Renal cortical epithelial cell (primary cell): ENCODE results near the gene TPSD1. TPM values are rescaled to one million over a fixed set of nuclear protein-coding genes. Genes with fewer than 3 reads are reported as not detected.

ENCODE experiments used
- DNase-seq: peaks from one replicate; pipeline ENCODE4 v3.0.0-alpha.2; 2011; ENCODE audit warnings: low read depth
- total RNA-seq: library from RNA; depleted of rRNA; stranded (reverse); fragments of >200 nt; gene quantifications from 2 replicates; pipeline ENCODE4 v1.2.3, GENCODE V29; 2014

Gene TPSD1
- total RNA-seq, 1 donor from 2014 or later: not detected

DNA sequence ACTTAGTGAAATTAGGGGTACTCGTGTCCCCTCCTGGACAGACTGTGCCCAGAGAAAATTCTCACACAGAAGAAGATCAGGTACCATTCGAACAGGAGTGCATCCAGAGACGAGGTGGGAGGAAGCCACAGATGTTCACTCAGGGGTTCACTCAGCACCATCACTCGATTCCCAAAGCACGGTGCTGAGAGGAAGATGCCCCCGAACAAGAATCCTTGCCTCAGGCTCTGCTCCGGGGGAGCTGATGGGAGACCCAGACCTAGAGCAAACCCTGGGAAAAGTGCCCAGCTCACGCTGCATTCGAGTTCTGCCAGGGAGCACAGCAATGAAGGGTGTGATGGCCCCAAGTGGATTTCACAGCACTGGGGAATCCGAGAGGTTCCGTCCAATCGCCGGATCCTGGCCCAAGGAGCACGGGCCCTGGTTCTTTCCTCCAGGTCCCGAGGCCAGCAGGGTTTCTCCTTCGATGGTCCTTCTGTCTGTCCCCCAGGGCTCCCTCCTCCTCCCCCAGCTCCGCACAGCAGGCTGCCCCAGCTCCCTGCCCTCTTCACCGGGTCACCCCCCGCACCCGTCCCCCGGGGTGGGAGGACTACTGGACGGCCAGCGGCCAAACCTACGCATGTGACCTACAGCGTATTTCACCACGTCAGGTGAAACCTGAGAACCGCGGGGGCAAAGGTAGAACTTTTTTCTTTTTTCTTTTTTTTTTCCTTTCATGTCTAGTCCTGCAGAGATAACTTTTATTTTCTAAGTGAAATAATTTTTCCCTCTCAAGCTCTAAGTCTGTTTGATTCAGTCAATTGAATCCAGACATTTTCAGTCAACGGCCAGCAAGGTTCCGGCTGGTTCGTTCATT, 43.4 kb downstream of the TPSD1 start:
- peak; percentile 53 for DNase-seq

DNA sequence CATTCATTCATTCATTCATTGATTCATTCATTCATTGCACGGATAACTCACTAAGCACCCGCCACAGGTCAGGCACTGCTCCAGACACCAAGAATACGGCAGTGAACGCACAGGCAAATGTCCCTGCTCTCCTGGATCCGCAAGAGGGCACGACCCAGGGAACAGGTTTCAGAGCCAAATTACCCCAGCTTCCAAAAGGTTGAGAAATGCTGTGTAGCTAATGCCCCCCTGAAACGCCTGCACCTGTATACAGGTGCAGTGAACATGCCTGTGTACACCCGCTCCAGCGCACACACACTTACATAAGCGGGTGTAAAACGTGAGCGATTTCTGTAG, 44.0 kb downstream of the TPSD1 start:
- no peak for DNase-seq

DNA sequence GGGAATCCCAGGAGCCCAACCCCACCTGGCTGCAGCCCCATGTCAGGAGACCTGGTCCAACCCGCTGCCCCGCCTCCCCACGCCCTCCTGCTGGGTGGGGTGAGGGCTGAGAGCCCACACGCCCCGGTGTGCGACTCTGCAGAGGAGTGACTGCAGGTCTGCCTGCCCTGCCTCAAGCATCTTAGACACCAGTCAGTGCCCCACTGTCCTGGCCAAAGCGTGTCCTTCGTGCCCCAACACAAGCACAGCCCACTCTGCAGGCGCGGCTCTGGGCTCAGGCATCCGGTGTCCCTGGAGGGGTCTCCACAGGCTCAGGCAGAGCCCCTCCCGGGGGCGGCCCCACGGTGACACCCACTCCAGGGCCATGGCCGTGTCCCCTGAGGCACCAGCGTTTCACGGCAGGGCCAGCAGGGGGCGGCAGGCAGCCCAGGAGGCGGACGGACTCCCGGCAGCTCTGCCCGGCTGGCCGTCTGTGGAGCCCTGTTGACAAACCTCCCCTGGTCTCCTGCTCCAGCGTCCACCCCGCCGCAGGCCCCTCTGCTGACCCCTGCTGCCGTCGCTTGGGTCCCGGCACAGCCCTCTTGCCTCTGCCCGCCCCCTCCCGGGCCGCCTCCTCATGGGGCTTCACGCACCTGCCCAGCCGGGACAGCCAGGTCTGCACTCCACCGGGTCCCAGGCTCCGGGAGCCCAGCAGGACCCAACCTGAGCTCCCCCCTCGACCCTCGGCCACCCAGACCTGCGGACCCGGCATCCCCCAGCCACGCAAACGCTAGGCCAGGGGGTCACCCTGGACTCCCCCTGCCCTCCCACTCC, 45.0 kb downstream of the TPSD1 start:
- DNase-seq: no peak

DNA sequence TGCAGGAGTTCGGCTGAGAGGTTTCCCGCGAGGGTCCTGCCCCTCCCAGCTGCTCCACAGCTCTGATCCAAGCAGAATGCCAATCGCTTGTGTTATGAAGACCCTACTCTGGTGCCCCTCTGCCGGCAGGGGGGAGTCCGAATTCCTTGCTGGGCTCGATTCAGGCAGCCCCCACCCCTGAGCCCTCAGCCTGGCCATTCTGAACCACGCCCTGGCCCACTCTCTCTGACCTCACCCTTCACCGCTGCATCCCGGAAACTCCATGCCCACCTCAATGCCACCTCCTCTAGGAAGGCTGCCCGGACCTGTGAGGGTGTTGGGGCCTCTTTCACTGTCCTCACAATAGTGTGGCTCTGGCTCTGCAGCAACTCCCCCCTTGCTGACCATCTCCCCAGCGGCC, 45.7 kb downstream of the TPSD1 start:
- no peak for DNase-seq

DNA sequence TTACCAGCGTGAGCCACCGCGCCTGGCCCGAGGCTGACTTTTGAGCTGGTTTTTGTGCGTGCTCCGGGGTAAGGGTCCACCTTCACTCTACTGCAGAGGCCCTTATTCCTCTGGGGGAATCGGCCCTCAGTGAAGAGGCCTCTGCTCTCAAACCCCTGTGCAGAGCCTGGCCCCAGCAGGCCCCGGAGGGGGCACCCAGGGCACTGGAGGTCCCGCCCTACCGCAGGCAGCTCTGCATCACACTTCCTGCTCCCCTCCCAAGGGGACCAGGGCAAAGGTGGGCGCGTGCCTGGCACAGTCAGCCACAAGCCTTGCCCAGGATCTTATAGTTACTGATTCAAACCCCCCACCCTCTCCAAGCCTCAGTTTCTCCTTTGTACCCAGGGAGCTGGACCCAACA, 50.0 kb downstream of the TPSD1 start:
- DNase-seq: no peak

DNA sequence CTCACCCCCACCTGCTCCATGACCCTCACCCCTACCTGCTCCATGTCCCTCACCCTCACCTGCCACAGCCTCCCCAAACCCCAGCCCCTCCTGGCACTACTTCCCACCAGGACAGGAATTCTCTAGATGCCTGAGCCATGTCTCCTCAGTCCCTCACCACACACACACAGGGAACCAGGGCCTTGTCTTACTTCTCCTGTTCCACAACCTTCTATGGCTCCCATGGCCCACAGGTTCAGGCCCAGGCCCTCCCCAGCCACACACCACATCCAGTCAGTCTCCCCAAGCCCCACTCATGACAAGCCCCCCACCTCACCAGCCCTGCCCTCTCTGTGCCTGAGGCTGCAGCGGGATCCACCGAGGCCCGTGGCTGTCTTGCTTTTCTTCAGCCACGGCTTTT, 50.5 kb downstream of the TPSD1 start:
- no peak for DNase-seq

DNA sequence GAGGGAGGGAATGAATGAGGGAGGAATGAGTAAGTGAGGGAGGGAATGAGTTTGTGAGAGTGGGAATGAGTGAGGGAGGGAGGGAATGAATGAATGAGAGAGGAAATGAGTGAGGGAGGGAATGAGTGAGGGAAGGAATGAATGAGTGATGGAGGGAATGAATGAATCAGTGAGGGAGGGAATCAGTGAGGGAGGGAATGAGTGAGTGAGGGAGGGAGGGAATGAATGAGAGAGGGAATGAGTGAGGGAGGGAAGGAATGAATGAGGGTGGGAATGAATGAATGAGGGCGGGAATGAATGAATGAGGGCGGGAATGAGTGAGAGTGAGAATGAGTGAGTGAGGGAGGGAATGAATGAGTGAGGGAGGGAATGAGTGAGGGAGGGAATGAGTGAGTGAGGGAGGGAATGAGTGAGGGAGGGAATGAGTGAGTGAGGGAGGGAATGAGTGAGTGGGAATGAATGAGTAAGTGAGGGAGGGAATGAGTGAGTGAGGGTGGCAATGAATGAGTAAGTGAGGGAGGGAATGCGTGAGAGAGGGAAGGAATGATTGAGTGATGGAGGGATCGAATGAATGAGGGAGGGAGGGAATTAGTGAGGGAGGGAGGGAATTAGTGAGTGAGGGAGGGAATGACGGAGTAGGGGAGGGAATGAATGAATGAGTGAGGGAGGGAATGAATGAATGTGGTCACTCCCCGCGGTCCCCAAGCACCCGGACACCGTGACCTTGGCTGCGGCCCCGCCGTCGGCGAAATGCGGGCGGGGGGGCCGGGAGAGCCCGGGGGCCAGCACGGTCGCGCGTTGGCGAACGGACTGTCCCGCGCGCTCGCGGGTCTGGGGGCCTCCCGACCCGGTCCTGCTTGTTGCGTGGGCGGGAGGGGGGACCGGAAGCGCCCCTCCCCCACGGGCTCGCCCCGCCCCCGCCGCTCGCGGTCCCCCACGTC, 52.4 kb downstream of the TPSD1 start:
- peak; percentile 57 for DNase-seq

Other genes with a start within 250 kb of the TPSD1 start
- 0.40 TPM in 1 of 2 replicates, not detected in the other for gene SSTR5, start 183.3 kb upstream of the TPSD1 start, total RNA-seq
- gene C1QTNF8, start 159.8 kb upstream of the TPSD1 start, total RNA-seq: not detected in 2 replicates
- gene CACNA1H, start 103.0 kb upstream of the TPSD1 start, total RNA-seq: 1.0 and 36.2 TPM in 2 replicates
- not detected in 2 replicates for gene TPSG1, start 30.8 kb upstream of the TPSD1 start, total RNA-seq
- not detected in 2 replicates for gene TPSB2, start 25.9 kb upstream of the TPSD1 start, total RNA-seq
- not detected in 2 replicates for gene TPSAB1, start 15.4 kb upstream of the TPSD1 start, total RNA-seq
- gene UBE2I, start 53.6 kb downstream of the TPSD1 start, total RNA-seq: 64.3 and 90.0 TPM in 2 replicates
- gene BAIAP3, start 77.6 kb downstream of the TPSD1 start, total RNA-seq: 2.1 and 3.0 TPM in 2 replicates
- 56.9 and 85.1 TPM in 2 replicates for gene TSR3, start 95.8 kb downstream of the TPSD1 start, total RNA-seq
- gene GNPTG, start 95.9 kb downstream of the TPSD1 start, total RNA-seq: 30.6 and 101 TPM in 2 replicates
- gene UNKL, start 158.6 kb downstream of the TPSD1 start, total RNA-seq: 5.4 and 13.8 TPM in 2 replicates
- 12.4 and 15.8 TPM in 2 replicates for gene UQCC4, start 164.7 kb downstream of the TPSD1 start, total RNA-seq
- not detected in 2 replicates for gene PERCC1, start 175.0 kb downstream of the TPSD1 start, total RNA-seq
- gene CCDC154, start 188.5 kb downstream of the TPSD1 start, total RNA-seq: 0.25 TPM in 1 of 2 replicates, not detected in the other
- 43.6 and 79.8 TPM in 2 replicates for gene CLCN7, start 219.0 kb downstream of the TPSD1 start, total RNA-seq
- not detected in 2 replicates for gene PTX4, start 232.9 kb downstream of the TPSD1 start, total RNA-seq
- 11.1 and 19.8 TPM in 2 replicates for gene TELO2, start 237.3 kb downstream of the TPSD1 start, total RNA-seq